HL-60 (cell line): Measurements from ENCODE around the gene RGP1.

Experiments used
- DNase-seq, 2 experiments: peaks; one replicate each; pipeline ENCODE4 v3.0.0-alpha.2; 2010 to 2020; ENCODE audit warnings: low read depth in 1 of 2, low spot score in 1 of 2
- H3K27ac ChIP-seq: fragments of 250-450 bp; sonication (Bioruptor Pico); replicated peaks from 2 replicates; pipeline ENCODE4 v1.5.1; 2020; ENCODE audit warnings: mild to moderate bottlenecking, moderate library complexity
- H3K27me3 ChIP-seq: fragments of 250-450 bp; sonication (Bioruptor Pico); 2 replicates; pipeline ENCODE4 v1.5.1; 2021; ENCODE audit warnings: mild to moderate bottlenecking, moderate library complexity; ENCODE audit not compliant: insufficient read depth, poor library complexity, severe bottlenecking
- H3K4me3 ChIP-seq: replicated peaks from 2 replicates; pipeline ENCODE4 v1.5.1; 2011; ENCODE audit warnings: mild to moderate bottlenecking, control low read depth, low read length; ENCODE audit not compliant: insufficient read depth
- CTCF ChIP-seq: IDR thresholded peaks from one replicate; pipeline ENCODE4 v1.5.1; 2011; ENCODE audit warnings: low read length, control low read depth, inconsistent platforms; ENCODE audit not compliant: insufficient read depth
- GABPA ChIP-seq: IDR thresholded peaks from 2 replicates; pipeline ENCODE4 v1.6.1; 2012; ENCODE audit warnings: low read depth
- POLR2AphosphoS5 ChIP-seq: IDR thresholded peaks from 2 replicates; pipeline ENCODE4 v1.6.1; 2012; ENCODE audit warnings: low read depth
- REST ChIP-seq: IDR thresholded peaks from 2 replicates; pipeline ENCODE4 v1.6.1; 2012; ENCODE audit warnings: low read depth; ENCODE audit not compliant: insufficient replicate concordance
- SPI1 ChIP-seq: IDR thresholded peaks from 2 replicates; pipeline ENCODE4 v1.6.1; 2012; ENCODE audit warnings: low read depth, mild to moderate bottlenecking, borderline replicate concordance

Gene RGP1

GRCh38 chr9:35783418-35783817 is 34.3 kb downstream of the RGP1 start:
- no peak overlapping the region for H3K4me3 ChIP-seq
- H3K27me3 ChIP-seq, result no peaks in the 10 kb centered on the region
- TF ChIP-seq CTCF (no peak), POLR2AphosphoS5 (no peak), REST (no peak), SPI1 (no peak), GABPA (no peak)
- no peak for DNase-seq
- H3K27ac ChIP-seq, result no peak overlapping the region

- TF ChIP-seq SPI1 (no peak), POLR2AphosphoS5 (no peak), REST (no peak), GABPA (no peak), CTCF (no peak)
- Histone ChIP-seq H3K27ac (no peak overlapping the region), H3K4me3 (no peak overlapping the region), H3K27me3 (no peaks in the 10 kb centered on the region)
- DNase-seq, result no peak
Measured at GRCh38 chr9:35789541-35789940, 40.5 kb downstream of the RGP1 start.

GRCh38 chr9:35790025-35790384 is 40.9 kb downstream of the RGP1 start:
- DNase-seq, result no peak
- Histone ChIP-seq H3K27ac (no peak overlapping the region), H3K4me3 (no peak overlapping the region), H3K27me3 (no peaks in the 10 kb centered on the region)
- TF ChIP-seq SPI1 (no peak), CTCF (no peak)

GRCh38 chr9:35790385-35791296 is 41.6 kb downstream of the RGP1 start:
- H3K27me3 ChIP-seq, result no peaks in the 10 kb centered on the region
- H3K4me3 ChIP-seq, result no peak overlapping the region
- TF ChIP-seq REST (no peak), CTCF (peak; percentile 89), POLR2AphosphoS5 (no peak), GABPA (no peak)
- no peak overlapping the region for H3K27ac ChIP-seq
- DNase-seq, result peak; percentile 43 to 63
